ENCODE results near the gene FKBP2.
A peak's percentile ranks its signal among the peaks of the same experiment; 100 is the strongest.

Gene FKBP2

GRCh38 chr11:64230171-64230984 lies 10.5 kb upstream of the FKBP2 start, which contains the start of gene DNAJC4 (continued):
- TF ChIP-seq, protein P1, sequence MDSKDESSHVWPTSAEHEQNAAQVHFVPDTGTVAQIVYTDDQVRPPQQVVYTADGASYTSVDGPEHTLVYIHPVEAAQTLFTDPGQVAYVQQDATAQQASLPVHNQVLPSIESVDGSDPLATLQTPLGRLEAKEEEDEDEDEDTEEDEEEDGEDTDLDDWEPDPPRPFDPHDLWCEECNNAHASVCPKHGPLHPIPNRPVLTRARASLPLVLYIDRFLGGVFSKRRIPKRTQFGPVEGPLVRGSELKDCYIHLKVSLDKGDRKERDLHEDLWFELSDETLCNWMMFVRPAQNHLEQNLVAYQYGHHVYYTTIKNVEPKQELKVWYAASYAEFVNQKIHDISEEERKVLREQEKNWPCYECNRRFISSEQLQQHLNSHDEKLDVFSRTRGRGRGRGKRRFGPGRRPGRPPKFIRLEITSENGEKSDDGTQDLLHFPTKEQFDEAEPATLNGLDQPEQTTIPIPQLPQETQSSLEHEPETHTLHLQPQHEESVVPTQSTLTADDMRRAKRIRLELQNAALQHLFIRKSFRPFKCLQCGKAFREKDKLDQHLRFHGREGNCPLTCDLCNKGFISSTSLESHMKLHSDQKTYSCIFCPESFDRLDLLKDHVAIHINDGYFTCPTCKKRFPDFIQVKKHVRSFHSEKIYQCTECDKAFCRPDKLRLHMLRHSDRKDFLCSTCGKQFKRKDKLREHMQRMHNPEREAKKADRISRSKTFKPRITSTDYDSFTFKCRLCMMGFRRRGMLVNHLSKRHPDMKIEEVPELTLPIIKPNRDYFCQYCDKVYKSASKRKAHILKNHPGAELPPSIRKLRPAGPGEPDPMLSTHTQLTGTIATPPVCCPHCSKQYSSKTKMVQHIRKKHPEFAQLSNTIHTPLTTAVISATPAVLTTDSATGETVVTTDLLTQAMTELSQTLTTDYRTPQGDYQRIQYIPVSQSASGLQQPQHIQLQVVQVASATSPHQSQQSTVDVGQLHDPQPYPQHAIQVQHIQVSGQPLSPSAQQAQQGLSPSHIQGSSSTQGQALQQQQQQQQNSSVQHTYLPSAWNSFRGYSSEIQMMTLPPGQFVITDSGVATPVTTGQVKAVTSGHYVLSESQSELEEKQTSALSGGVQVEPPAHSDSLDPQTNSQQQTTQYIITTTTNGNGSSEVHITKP (tag by site-specific recombination; IDR thresholded peaks at IDR 0.05): peak; percentile 59
- TF ChIP-seq ZBTB49 (tag by site-specific recombination; IDR thresholded peaks at IDR 0.05; ENCODE audit: low read depth) (no peak), ZNF423 (tag by site-specific recombination; IDR thresholded peaks at IDR 0.05) (no peak), ZNF707 (tag by site-specific recombination; IDR thresholded peaks at IDR 0.05) (no peak), ZNF530 (tag by site-specific recombination; IDR thresholded peaks at IDR 0.05; ENCODE audit: low read depth) (no peak), ZNF837 (tag by site-specific recombination; IDR thresholded peaks at IDR 0.05) (no peak), KLF17 (tag by site-specific recombination; IDR thresholded peaks at IDR 0.05) (peak; percentile 37; the same call in 1 of the 2 replicates), SCRT1 (tag by site-specific recombination; IDR thresholded peaks at IDR 0.05; ENCODE audit: borderline replicate concordance) (no peak; the same call in 1 of the 2 replicates), ZNF629 (tag by site-specific recombination; IDR thresholded peaks at IDR 0.05) (peak; percentile 67), ZNF37A (tag by site-specific recombination; IDR thresholded peaks at IDR 0.05) (no peak), TSHZ1 (tag by site-specific recombination; IDR thresholded peaks at IDR 0.05; ENCODE audit: borderline replicate concordance) (no peak), ZNF248 (tag by site-specific recombination; IDR thresholded peaks at IDR 0.05) (no peak), ZNF777 (tag by site-specific recombination; IDR thresholded peaks at IDR 0.05; ENCODE audit: borderline replicate concordance) (no peak), ZNF561 (tag by site-specific recombination; IDR thresholded peaks at IDR 0.05; ENCODE audit: borderline replicate concordance) (no peak), ZNF121 (tag by site-specific recombination; IDR thresholded peaks at IDR 0.05) (no peak), KLF1 (tag by site-specific recombination; IDR thresholded peaks at IDR 0.05) (0 out of 2 replicates have a peak, but pooled peaks have one; percentile 7), ZNF610 (tag by site-specific recombination; IDR thresholded peaks at IDR 0.05; ENCODE audit: borderline replicate concordance) (no peak), PRDM2 (tag by site-specific recombination; IDR thresholded peaks at IDR 0.05; ENCODE audit: borderline replicate concordance) (no peak), GLIS1 (tag by site-specific recombination; IDR thresholded peaks at IDR 0.05) (peak; percentile 71), ZBTB7A (tag by site-specific recombination; IDR thresholded peaks at IDR 0.05; ENCODE audit: low read depth) (no peak)
- TF ChIP-seq, protein P2, sequence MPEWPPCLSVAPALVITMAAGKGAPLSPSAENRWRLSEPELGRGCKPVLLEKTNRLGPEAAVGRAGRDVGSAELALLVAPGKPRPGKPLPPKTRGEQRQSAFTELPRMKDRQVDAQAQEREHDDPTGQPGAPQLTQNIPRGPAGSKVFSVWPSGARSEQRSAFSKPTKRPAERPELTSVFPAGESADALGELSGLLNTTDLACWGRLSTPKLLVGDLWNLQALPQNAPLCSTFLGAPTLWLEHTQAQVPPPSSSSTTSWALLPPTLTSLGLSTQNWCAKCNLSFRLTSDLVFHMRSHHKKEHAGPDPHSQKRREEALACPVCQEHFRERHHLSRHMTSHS (tag by site-specific recombination; IDR thresholded peaks at IDR 0.05): no peak
